H7 (cell line): Measurements from ENCODE around the gene ZNF26. TPM values are rescaled to one million over a fixed set of nuclear protein-coding genes. Genes with fewer than 3 reads are reported as not detected.

Experiments
- total RNA-seq: library from RNA; depleted of rRNA; stranded (reverse); fragments of >200 nt; shearing (Covaris generic); gene quantifications from 2 replicates; pipeline ENCODE4 v1.2.3, GENCODE V29; 2014; rRNA removed

ZNF26 gene
- total RNA-seq, 1 experiment from 2014 or later = 6.3 TPM

Other genes starting within 250 kb of the ZNF26 start
- gene ANKLE2, start 224.5 kb upstream of the ZNF26 start, total RNA-seq = 41.5 and 51.4 TPM in 2 replicates
- gene GOLGA3, start 157.5 kb upstream of the ZNF26 start, total RNA-seq = 21.3 and 34.6 TPM in 2 replicates
- gene CHFR, start 98.8 kb upstream of the ZNF26 start, total RNA-seq = 63.4 and 68.6 TPM in 2 replicates
- gene ZNF605, start 30.1 kb upstream of the ZNF26 start, total RNA-seq = 5.5 and 11.0 TPM in 2 replicates
- gene ZNF84, start 51.1 kb downstream of the ZNF26 start, total RNA-seq = 12.1 and 14.6 TPM in 2 replicates
- 13.4 and 15.1 TPM in 2 replicates for gene ZNF140, start 94.6 kb downstream of the ZNF26 start, total RNA-seq
- gene ZNF891, start 143.9 kb downstream of the ZNF26 start, total RNA-seq = 0.55 and 0.96 TPM in 2 replicates
- gene ZNF10, start 144.3 kb downstream of the ZNF26 start, total RNA-seq = 2.2 and 5.6 TPM in 2 replicates
- gene ZNF268, start 195.1 kb downstream of the ZNF26 start, total RNA-seq = 16.4 and 21.7 TPM in 2 replicates
- not detected in 2 replicates for gene ANHX, start 249.5 kb downstream of the ZNF26 start, total RNA-seq